HUES64 (cell line): ENCODE measurements around the gene RBCK1.
"Not testable (repeated sequence)": the region's sequence is repeated elsewhere in the genome, so short reads cannot be mapped to it uniquely, and the experiment has no call there.

Experiments used
- H3K27ac ChIP-seq: 2 replicates; pipeline ENCODE4 v1.7.0; 2013; ENCODE audit warnings: low read depth, low read length, inconsistent platforms
- H3K27me3 ChIP-seq: 2 replicates; pipeline ENCODE4 v1.6.1; 2013; ENCODE audit warnings: mild to moderate bottlenecking, low read length; ENCODE audit not compliant: insufficient read depth
- H3K36me3 ChIP-seq: 2 replicates; pipeline ENCODE4 v1.6.1; 2013; ENCODE audit warnings: mild to moderate bottlenecking, low read length; ENCODE audit not compliant: insufficient read depth
- H3K4me1 ChIP-seq: 2 replicates; pipeline ENCODE4 v1.6.1; 2013; ENCODE audit warnings: mild to moderate bottlenecking, low read length, moderate library complexity; ENCODE audit not compliant: insufficient read depth
- H3K4me3 ChIP-seq: 2 replicates; pipeline ENCODE4 v1.5.1; 2013; ENCODE audit warnings: mild to moderate bottlenecking, low read length, moderate library complexity
- H3K9ac ChIP-seq: 2 replicates; pipeline ENCODE4 v1.6.1; 2013; ENCODE audit warnings: mild to moderate bottlenecking, low read depth, low read length
- H3K9me3 ChIP-seq: 2 replicates; pipeline ENCODE4 v1.6.1; 2013; ENCODE audit warnings: low read depth, low read length; ENCODE audit not compliant: insufficient read depth
- WGBS: fragments of 150-250, 120-280 bp; methylation state at CpG from one replicate; pipeline ENCODE4 v1.1.7; 2013; ENCODE audit warnings: missing lambda C conversion rate; 5-methylcytosine and 5-hydroxymethylcytosine counted together

Gene RBCK1

DNA sequence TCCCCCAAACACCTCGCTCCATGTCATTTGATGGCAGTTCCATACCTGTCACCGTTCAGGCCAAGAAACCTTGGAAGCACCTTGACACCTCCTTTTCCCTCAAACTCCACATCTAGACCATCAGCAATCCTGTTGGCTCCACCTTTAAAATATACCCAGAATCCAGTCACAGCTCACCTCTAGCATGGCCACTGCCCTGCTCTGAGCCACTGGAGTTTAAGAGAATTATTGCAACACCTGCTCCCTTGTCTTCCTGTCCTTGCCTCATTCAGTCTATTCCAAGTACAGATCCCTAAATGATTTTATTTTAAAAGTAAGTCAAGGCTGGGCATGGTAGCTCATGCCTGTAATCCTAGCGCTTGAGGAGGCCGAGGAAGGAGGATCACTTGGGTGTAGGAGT lies 39.2 kb upstream of the RBCK1 start:
- no peak overlapping the region for H3K27ac ChIP-seq
- H3K4me1 ChIP-seq = peaks cover 7% of the 10 kb centered on the region; the same call in 1 of the 2 replicates
- no peak overlapping the region for H3K4me3 ChIP-seq

DNA sequence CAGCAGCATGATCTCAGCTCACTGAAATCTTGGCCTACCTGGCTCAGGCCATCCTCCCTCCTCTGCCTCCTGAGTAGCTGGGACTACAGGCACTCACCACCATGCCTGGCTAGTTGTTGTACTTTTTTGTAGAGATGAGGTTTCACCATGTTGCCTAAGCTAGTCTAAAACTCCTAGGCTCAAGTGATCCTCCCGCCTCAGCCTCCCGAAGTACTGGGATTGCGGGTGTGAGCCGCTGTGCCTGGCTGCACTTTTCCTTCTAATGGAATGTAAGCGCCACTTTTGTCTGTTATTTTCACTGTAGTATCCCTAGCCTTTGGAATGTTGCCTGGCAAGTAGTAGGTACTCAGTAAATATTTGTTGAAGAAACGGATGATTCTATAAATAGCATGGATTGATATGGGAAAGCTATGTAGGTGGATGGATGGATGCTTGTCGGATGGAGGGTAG lies 37.9 kb upstream of the RBCK1 start:
- no peak overlapping the region for H3K27ac ChIP-seq
- no peak overlapping the region for H3K4me3 ChIP-seq
- WGBS = 92% methylated on average over 7 of the region's 7 CpGs
- no peaks in the 10 kb centered on the region for H3K27me3 ChIP-seq
- peaks cover 7% of the 10 kb centered on the region; the same call in 1 of the 2 replicates for H3K4me1 ChIP-seq
- H3K36me3 ChIP-seq = no peaks in the 10 kb centered on the region
- H3K9ac ChIP-seq = no peak overlapping the region
- H3K9me3 ChIP-seq = no peaks in the 10 kb centered on the region

More for the DNA sequence above, 39.2 kb upstream of the RBCK1 start:
- Histone ChIP-seq H3K9me3 (no peaks in the 10 kb centered on the region), H3K27me3 (no peaks in the 10 kb centered on the region), H3K36me3 (no peaks in the 10 kb centered on the region), H3K9ac (no peak overlapping the region)
- 96% methylated on average over 4 of the region's 4 CpGs for WGBS

DNA sequence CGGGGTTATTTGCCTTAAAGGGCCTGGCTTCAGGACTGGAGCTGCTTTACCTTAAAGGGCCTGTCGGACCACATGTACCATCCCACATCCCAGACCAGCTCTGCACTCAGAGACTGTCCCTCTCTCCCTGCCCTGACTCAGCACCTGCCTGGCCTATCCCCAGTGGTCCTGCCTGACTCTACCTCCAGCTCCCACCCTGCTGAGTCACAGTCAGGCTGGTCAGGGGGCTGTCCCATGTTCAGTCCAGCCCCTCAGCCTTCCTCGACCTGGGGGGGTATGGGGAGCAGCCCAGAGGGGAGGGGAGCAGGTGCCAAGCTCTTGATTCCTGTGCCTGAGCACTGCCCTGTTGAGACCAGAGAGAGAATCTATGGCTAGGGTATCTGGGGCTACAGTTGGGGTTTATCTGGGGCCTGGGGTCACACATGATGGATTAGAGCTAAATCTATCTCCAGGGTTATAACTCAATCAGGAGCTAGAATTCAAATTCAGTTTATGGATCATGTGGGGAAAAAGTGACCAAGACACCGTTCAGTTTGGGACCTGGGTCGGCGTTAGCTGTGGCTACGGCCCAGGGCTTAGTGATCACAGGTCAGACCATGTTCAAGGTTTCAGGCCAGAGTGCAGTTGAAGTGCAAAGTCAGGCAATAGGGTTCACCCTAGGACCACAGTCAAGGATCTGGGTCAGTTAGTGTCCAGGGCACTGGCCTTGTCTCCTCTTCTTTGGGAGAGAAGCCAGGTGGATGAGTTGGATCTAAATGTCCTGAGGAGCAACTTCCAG lies 36.9 kb upstream of the RBCK1 start:
- Histone ChIP-seq H3K4me3 (no peak overlapping the region), H3K9ac (no peak overlapping the region), H3K9me3 (no peaks in the 10 kb centered on the region), H3K27me3 (no peaks in the 10 kb centered on the region), H3K4me1 (peaks cover 7% of the 10 kb centered on the region; the same call in 1 of the 2 replicates), H3K36me3 (no peaks in the 10 kb centered on the region), H3K27ac (no peak overlapping the region)
- 77% methylated on average over 7 of the region's 7 CpGs for WGBS

DNA sequence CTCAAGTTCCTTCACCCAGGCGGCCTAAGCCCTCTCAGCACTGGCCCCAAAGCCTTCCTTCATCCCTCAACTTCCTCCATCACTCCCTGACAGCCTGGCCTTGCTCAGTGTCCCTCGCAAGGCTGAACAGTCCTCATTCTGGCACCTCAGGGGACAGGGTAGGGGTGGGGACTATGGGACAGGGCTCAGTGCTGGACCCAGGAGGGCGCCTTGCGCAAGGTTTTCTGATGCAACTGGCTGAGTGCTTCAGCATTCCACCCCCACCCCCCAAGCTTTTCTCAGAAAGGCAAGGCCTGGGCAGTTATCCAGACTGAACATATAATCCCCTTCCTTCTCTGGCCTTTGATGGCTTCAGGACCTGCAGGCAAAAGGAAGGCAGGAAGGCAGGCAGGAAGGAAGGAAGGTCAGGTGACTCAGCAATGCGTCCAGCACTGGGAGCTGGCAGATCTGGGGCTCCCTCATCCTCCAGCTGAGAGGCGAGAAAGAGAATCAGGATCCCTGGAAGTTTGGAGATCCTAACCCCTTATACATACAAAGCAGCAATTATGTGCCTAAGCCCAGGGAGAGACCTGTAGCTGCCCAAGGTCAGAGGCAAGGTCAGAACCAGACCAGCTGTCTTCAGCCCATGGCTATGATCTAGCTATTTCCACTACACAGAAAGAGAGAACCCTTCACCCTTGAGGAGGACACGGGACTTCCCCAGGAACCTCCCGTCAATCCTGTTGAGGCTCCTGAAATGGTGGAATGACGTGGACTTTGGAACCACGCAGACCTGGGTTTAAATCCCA lies 36.1 kb upstream of the RBCK1 start:
- Histone ChIP-seq H3K9ac (no peak overlapping the region; the same call in 1 of the 2 replicates), H3K27me3 (no peaks in the 10 kb centered on the region), H3K9me3 (no peaks in the 10 kb centered on the region), H3K4me1 (peaks cover 7% of the 10 kb centered on the region; the same call in 1 of the 2 replicates), H3K27ac (no peak overlapping the region), H3K36me3 (no peaks in the 10 kb centered on the region), H3K4me3 (no peak overlapping the region)
- WGBS = 89% methylated on average over 10 of the region's 10 CpGs

DNA sequence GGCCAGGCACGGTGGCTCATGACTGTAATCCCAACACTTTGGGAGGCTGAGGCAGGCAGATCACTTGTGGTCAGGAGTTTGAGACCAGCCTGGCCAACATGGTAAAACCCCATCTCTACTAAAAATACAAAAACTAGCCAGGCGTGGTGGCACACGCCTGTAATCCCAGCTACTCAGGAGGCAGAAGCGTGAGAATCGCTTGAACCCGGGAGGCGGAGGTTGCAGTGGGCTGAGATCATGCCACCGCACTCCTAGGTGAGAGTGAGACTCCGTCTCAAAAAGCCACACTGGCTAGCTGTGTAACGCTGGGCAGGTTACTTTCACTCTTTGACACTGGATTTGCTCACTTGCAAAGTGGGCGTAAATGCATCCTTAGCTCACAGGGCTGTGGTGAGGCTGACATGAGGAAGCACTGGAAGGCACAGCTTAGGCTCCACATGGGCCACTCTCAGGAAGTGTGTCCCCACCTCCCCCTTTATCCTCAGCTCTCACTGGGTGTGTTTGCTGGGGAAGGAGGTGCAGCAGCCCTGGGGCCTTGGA lies 35.5 kb upstream of the RBCK1 start:
- not testable (repeated sequence) for H3K9ac ChIP-seq, H3K36me3 ChIP-seq, H3K4me3 ChIP-seq, H3K4me1 ChIP-seq, H3K9me3 ChIP-seq, H3K27me3 ChIP-seq, H3K27ac ChIP-seq
- 95% methylated on average over 11 of the region's 11 CpGs for WGBS

DNA sequence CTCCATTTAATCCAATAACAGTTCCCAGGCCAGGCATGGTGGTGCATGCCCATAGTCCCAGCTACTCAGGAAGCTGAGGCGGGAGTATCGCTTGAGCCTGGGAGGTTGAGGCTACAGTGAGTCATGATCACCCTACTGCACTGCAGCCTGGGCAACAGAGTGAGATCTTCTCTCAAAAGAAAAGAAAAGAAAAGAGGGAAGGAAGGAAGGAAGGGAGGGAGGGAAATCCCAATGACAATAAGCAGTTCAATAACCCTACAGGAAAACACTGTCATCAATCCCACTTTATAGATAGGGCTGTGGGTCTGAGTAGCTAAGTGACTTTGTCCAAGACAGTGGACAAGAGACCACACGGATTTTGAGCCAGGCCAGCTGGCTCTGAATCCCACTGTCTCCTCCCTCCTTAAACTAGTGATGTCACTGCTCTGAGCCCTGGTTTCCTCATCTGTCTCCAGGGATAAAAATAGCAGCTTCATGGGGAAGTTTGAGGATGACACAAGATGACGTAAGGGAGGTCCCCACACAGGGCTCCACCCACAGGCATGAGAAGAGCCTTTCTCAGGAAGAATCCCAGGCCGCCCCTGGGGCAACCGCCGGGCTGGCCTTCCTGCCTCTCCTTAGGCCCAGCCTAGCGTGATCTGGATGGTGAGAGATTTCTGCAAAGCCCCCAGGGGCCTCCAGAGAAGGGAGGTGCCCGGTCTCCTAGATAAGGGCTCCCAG lies 34.8 kb upstream of the RBCK1 start:
- Histone ChIP-seq H3K27me3 (no peaks in the 10 kb centered on the region), H3K4me1 (peaks cover 7% of the 10 kb centered on the region; the same call in 1 of the 2 replicates), H3K36me3 (no peaks in the 10 kb centered on the region), H3K9me3 (no peaks in the 10 kb centered on the region), H3K4me3 (no peak overlapping the region), H3K9ac (no peak overlapping the region), H3K27ac (no peak overlapping the region)
- WGBS = 81% methylated on average over 9 of the region's 9 CpGs

DNA sequence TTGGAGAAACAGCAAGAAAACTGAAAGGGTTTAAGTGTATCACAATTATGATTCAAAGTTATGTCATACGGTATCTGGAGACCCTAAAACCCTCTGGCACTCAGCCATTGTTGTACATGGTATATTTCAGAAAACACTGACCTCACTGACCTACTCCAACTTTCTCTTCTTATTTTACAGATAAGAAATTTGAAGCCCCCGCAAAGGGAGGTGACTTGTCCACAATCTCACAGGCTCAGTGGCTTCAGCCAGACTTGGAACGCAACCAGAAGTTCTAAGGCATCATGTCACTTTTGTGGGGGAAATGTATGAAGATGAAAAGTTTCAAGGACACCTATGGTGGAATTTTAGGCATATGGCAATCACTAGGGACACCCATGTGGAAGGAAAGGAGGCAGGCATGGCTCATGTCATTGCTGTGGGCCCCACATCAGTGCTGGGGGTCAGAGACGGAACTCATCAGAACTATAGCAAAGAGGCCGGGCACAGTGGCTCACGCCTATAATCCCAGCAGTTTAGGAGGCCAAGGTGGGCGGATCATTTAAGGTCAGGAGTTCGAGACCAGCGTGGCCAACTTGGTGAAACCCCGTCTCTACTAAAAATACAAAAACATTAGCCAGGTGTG lies 32.7 kb upstream of the RBCK1 start:
- Histone ChIP-seq H3K27me3 (0 out of 2 replicates have a peak, but pooled peaks cover 3% of the 10 kb centered on the region), H3K4me1 (peaks cover 7% of the 10 kb centered on the region; the same call in 1 of the 2 replicates), H3K9me3 (no peaks in the 10 kb centered on the region), H3K36me3 (no peaks in the 10 kb centered on the region), H3K9ac (no peak overlapping the region), H3K27ac (no peak overlapping the region), H3K4me3 (no peak overlapping the region)
- WGBS = 92% methylated on average over 10 of the region's 10 CpGs

DNA sequence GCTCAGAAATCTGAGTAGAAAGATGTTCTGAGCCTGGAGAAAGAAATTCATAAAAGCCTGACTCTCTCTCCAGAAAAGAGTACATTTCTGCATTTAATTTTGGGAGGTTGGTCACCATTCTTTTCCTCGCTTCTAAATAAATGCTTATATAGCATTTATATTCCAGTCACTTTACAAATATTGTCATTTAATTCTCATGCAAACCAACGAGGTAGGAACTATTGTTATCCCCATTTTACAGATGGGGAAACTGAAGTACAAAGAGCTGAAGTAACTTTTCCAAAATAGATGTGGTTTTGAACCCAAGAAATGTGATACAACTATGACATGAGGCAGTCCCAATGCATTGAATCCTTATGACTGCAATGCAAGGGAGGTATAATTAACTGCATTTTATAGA lies 32.0 kb upstream of the RBCK1 start:
- Histone ChIP-seq H3K4me1 (peaks cover 7% of the 10 kb centered on the region; the same call in 1 of the 2 replicates), H3K36me3 (no peaks in the 10 kb centered on the region), H3K4me3 (no peak overlapping the region), H3K27ac (no peak overlapping the region), H3K27me3 (peaks cover 9% of the 10 kb centered on the region), H3K9ac (no peak overlapping the region), H3K9me3 (no peaks in the 10 kb centered on the region)
- 100% methylated on average over 1 of the region's 2 CpGs for WGBS

DNA sequence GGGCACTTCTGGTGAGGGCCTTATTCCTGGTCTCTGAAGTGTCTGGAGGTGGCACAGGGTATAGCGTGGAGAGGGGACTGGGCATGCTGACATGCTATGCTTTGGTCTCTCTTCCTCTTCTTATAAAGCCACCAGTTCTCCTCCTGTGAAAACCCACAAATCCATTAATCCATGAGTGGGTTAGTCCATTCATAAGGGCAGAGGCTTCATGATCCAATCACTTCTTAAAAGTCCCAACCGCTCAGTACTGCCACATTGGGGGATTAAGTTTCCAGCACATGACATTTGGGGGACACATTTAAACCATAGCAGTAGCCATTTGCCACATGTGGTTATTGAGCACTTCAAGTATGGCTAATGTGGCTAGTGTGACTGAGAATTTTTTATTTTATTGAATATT lies 31.3 kb upstream of the RBCK1 start:
- Histone ChIP-seq H3K4me1 (peaks cover 4% of the 10 kb centered on the region; the same call in 1 of the 2 replicates), H3K36me3 (no peaks in the 10 kb centered on the region), H3K4me3 (no peak overlapping the region), H3K9me3 (no peaks in the 10 kb centered on the region), H3K9ac (no peak overlapping the region), H3K27ac (no peak overlapping the region), H3K27me3 (peaks cover 15% of the 10 kb centered on the region)
- WGBS = 73% methylated on average over 2 of the region's 2 CpGs

DNA sequence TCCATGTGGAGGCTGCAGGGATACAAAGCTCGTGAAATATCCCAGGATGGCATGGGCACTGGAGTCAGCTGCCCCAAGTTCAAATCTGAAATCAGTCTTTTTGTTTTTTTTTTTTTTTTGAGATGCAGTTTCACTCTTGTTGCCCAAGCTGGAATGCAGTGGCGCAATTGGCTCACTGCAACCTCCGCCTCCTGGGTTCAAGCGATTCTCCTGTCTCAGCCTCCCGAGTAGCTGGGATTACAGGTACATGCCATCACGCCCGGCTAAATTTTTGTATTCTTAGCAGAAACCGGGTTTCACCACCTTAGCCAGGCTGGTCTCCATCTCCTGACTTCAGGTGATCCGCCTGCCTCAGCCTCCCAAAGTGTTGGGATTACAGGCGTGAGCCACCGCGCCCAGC lies 30.5 kb upstream of the RBCK1 start:
- not testable (repeated sequence) for H3K9me3 ChIP-seq, H3K9ac ChIP-seq, H3K4me1 ChIP-seq, H3K4me3 ChIP-seq, H3K27ac ChIP-seq, H3K36me3 ChIP-seq
- H3K27me3 ChIP-seq = peaks cover 23% of the 10 kb centered on the region
- WGBS = 86% methylated on average over 12 of the region's 12 CpGs
